HG03196 (cell line): ENCODE measurements around the gene SSTR3.

Experiments
- ATAC-seq: cut with Tn5 transposase; IDR thresholded peaks from one replicate; pipeline ENCODE4 v1.9.1; 2021; ENCODE audit not compliant: unreplicated experiment

SSTR3 gene

GRCh38 chr22:37198258-37199102 lies 13.8 kb downstream of the SSTR3 start:
- no peak for ATAC-seq

- no peak for ATAC-seq
Measured at GRCh38 chr22:37197451-37198257, 14.6 kb downstream of the SSTR3 start.

DNA sequence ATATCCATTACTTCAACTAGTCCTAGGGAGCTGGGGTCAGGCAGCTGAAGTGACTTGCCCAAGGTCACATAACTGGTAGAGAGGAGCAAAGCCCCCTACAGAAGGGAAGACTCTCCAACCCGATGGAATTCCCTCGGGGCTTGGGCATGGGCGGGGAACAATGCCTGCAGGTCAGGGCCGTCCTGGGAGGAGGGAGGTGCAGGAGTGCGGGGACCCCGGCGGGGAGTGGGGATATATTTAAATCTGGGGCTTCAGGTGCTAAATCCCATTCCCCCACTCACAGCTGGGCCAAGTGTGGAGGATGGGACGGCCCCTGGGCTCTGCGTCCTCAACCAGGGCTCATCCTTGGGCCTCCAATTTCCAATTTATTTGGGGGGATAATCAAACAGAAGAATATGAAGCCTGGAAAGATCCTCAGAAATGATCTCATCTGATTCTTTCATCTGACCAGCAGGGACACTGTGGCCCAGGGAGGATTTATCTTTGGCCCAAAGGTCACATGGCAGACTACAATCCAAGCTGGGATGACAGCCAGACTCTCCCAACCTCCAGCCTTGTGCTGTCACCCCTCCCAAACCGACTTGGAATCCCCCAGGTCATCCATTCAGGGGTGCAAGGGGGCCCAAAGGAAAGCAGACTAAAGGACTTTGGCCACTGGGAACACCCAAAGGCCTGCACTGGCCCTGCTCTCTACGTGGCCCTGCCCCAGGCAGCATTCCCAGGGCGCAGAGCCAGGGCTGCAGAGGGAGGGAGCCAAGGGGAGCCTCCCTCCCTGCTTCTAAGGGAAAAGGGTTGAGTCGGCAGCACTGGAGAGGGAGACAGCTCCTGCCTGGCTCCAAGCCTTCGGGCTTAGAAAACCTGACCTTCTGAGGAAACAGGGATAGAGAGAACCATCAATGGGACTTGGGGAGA lies 15.5 kb downstream of the SSTR3 start:
- ATAC-seq: no peak

DNA sequence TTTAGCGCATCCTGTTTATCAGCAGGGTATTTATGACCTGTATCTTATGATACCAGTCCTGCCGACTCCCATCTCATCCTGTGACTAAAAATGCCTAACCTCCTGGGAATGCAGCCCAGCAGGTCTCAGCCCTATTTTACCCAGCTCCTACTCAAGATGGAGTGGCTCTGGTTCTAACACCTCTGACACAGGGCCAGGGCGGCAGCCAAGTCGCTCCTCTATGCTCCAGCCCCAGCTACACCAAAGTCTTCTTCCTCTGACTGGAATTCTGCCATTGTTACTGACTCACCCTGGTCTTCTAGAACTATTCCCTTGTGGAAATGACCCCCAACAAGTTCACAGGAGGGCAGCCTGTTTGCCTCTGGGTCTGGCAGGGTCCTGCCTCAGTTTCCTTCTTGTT lies 16.4 kb downstream of the SSTR3 start:
- no peak for ATAC-seq

DNA sequence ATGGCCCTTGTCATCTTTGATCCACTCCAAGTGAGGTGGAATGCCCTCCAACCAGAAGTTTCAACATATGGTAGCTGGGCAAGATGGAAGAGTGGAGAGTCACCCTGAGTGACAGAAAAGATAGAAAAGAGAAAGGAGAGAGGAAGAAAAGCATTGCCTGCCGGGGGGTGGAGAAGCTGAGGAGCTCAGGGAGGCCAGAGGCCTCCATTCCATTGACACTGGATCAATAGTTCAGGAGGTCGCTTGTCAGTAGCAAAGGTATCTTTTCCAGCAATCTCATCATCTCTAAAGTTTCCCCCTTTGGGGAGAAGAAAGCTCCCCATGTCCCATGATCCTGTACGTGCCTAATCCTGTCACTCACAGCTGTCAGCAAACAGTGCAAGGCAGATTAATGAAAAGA lies 17.5 kb downstream of the SSTR3 start:
- ATAC-seq: no peak

DNA sequence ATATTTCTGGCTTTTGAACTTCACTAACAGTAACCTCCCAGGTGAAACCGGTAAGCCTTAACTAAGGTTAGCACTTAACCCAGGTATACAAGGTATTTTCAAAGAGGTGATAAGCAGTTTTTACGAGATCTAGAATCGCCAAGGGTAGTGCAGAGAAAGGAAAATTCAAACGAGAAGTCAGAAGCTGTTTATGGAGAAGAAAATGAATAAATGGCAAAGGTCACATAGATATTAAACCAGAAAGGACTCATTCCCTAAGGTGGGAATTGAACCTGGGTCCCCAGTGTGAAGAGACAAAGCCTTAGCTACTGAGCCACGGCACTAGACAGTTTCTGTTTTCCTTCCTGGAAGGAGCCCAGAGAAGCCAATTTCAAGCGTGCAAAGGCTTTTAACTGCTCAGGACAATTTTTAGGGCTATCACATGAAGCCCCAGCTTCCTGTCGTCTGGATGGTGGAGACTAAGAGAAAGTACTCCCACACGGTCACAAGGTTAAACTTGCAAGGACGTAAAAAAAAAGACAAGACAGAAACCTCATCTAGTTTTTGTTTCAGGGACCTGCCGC lies 18.6 kb downstream of the SSTR3 start:
- ATAC-seq: no peak

DNA sequence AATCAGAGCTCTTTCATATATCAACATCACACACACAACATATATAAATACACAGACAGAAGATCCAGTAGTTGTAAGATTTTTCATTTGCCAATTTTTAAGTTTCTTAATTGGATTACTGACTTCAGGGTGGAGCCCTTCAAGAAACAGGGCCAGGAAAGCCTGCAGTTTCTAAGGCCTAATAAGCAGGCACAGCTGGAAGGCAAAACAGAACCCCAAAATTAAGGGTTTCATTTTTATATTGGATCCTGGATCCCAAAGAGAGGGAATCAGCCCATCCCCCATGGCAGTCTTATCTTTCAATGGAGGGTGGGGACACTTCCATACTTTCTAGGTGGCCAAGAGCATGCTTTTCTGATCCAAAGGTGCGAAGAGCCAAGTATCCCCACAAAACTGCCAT lies 19.5 kb downstream of the SSTR3 start:
- ATAC-seq: no peak

DNA sequence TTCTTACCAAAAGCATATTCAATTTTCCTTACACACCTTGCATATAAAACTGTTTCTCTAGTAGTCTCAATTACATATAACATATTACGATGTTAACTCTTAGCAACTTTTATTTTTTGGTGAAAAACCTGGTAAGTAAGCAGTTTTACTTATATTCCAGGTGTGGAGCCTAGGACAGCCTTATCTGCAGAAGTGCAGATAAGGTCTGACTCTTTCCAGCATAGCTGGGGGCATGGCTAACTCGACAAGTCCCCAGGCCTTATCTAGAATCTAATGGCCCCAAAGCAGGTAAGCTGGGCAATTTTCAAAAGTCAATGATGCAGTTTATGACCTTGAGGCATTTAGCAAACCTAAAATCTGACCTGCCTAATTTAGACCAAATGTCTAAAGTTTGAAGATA lies 20.1 kb downstream of the SSTR3 start:
- no peak for ATAC-seq

DNA sequence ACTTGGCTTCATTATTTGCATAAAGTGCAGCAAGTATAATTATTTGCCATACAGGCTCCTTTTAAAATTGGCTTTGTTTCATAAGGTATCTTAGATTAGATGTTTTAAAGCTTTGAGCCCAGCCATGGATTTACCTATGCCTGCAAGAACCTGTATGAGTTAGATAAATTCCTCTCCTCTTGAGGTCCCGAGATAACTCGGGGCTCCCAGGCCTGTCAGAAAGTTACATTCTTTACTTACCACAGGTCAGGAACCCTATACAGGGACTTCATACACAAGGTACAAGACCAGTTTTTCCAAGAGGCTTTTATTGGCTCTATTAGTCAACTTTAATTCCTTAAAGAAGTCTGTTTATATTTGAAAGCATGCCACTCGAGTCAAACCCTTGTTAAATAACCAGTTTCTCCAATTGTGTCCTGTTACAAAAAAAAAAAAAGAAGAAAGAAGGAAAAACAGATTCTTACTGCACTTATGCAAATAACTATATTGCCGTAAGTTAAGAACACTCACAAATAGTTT lies 22.0 kb downstream of the SSTR3 start:
- no peak for ATAC-seq

GRCh38 chr22:37188901-37189466 lies 23.3 kb downstream of the SSTR3 start:
- ATAC-seq: no peak

DNA sequence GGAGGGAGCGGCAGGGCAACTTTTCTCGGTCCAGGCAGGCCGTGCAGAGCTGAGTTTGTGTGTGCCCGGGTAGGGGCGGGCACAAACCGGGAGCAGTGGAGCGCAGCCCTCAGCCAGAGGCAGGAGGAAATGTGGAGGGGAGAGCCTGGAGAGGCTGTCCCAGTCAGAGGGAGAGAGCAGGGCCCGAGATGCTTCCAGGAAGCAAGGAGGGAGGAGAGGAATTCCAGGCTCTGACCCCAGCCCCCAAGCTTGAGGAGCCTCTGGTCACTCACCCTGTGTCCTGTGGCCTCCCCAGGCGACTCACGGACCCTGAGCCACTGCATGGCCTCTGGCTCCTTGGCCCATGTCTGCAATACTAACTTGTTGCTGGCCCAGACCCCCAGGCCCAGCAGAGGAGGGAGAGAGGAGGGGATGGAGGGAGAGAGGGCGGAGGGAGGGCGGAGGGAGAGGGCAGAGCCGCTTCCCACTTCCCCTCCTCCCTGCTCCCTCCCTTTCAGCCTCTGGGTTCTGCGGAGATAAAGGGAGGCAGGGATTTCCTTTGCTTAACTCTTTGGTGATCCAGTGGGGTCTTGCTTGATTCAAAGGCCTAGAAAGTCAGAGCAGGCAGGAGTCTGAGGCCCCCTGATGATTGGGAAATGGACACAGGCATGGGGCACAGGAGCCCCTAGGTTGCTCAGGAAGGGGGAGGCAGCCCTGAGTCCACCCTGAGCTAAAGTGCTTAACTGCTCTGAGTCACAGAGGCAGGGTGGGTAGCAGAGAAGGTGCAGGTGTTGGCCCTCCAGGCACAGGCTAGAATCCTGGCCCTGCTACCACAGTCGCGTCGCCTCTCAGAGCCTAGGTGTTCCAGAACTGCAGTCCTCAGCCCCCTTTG lies 24.2 kb downstream of the SSTR3 start, which contains the start of gene C1QTNF6:
TSS of gene C1QTNF6 (minus strand) at position 357 of the 871 bp plus-strand sequence. CDS start at position 323, 34 bp downstream.
- ATAC-seq: no peak

- no peak for ATAC-seq
Measured at GRCh38 chr22:37187552-37187890, 24.8 kb downstream of the SSTR3 start.

DNA sequence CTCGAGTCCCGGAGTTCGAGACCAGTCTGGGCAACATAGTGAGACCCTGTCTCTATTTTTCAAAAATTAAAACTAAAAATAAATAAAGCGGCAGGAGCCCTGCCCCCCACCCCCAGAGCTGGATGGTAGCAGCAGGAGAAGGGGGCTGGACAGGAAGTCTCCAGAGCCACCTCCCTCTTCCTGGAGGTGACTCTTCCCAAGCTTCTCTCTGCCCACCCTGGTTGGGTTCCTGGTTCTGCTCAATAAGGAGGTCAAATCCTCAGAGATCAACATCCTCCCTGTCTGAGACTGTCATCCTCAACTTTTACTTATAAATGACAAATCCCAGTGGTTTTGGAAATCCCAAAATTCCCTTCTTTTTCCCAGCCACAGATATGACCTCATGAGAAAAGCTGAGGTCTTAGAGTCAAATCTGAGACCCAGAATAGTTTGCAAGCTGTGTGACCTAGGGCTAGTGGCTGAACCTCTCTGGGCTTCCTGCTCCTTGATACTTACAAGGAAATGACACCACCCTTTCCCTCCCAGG lies 25.2 kb downstream of the SSTR3 start:
- no peak for ATAC-seq

GRCh38 chr22:37186228-37186996 lies 25.9 kb downstream of the SSTR3 start:
- ATAC-seq: no peak

DNA sequence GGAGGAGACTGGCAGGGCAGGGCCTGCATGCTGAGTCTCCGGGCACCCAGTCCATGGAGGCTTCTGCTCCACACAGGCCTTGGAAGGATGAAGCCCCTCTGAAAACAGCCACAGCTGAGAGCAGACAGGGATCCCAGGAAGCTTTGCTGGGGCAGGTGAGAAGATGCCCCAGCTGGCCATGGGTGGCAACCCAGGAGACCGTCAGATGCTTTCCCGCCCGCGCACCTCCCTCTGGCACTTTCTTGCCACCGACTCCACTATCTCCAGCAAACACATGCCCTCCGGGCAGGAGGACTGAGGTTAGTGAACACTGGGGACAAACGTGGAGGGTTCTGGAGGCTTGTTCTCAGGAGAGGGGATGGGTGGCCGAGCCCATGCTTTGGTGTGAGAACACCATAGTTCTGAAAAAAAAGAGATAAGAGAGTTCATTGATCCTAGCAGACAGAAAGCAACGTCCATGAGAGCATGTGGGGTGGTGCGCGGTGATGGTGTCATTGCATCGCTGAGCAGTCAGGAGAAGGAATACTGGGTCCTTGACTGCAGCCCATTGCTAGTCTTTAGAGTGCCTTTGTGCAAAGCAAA lies 26.5 kb downstream of the SSTR3 start:
- no peak for ATAC-seq

DNA sequence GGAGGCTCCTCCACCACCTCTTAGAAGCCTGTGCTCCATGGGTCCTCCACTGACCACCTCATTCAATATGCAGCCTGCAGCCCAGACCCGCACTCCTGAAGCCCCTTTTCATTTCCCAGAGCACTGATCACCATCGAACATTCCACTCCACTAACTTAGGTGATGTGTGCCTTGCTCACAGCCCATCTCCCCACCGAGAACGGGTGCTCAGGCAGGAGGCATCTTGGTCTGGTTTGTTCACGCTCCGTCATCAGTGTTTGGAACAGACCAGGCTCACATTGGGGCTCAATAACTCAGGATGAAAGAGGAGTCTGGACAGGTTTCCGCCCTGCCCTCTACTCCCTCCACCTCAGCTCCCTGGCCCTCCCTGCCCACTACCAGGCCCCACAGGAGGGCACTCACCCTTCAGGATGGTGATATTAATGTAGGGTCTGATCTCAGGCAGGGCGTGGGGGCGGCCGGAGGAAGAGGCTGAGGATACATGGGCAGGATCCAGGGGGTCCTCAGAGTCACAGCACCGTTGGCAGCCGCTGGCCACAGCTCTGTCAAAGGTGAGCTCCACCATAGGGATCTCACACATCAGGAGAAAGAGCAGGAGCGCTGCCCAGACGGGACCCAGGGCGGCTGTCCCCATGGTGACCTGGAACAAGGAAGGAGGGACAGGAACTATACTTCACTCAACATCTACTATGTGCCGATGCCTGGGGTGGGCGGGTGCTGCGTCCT lies 27.3 kb downstream of the SSTR3 start:
- no peak for ATAC-seq

DNA sequence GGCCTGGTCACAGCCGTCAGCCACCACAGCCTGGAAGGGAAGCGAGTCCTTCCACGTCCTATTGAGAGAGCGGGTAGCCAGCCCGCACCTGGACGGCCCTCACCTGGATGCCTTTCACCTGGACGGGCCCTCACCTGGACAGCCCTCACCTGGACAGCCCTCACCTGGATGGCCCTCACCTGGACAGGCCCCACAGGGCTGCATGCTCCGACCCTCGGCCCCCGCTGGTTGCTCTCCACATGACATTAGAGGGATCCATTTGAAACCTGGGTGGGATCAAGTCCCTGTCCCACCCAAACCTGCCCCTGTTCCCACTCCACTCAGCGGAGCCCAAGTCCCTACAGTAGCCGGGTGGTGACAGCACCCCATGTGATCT lies 27.9 kb downstream of the SSTR3 start:
- no peak for ATAC-seq
